GM20000 (cell line): ENCODE data around the gene PDCD1.

Source experiments
- DNase-seq: peaks from one replicate; pipeline ENCODE4 v3.0.0; 2012; ENCODE audit warnings: low spot score
- TF ChIP-seq, protein P1 (sequence below): IDR thresholded peaks from 2 replicates; pipeline ENCODE4 v1.5.1; 2012; ENCODE audit warnings: mild to moderate bottlenecking, control low read depth; ENCODE audit errors: extremely low read depth, missing control alignments

The PDCD1 gene

GRCh38 chr2:241893265-241893664, 34.6 kb upstream of the PDCD1 start:
- no peak for DNase-seq
- TF ChIP-seq, protein P1, sequence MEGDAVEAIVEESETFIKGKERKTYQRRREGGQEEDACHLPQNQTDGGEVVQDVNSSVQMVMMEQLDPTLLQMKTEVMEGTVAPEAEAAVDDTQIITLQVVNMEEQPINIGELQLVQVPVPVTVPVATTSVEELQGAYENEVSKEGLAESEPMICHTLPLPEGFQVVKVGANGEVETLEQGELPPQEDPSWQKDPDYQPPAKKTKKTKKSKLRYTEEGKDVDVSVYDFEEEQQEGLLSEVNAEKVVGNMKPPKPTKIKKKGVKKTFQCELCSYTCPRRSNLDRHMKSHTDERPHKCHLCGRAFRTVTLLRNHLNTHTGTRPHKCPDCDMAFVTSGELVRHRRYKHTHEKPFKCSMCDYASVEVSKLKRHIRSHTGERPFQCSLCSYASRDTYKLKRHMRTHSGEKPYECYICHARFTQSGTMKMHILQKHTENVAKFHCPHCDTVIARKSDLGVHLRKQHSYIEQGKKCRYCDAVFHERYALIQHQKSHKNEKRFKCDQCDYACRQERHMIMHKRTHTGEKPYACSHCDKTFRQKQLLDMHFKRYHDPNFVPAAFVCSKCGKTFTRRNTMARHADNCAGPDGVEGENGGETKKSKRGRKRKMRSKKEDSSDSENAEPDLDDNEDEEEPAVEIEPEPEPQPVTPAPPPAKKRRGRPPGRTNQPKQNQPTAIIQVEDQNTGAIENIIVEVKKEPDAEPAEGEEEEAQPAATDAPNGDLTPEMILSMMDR, result no peak

GRCh38 chr2:241892299-241893137, 33.8 kb upstream of the PDCD1 start:
- no peak for DNase-seq
- TF ChIP-seq, protein P1, result no peak

GRCh38 chr2:241891988-241892298, 33.2 kb upstream of the PDCD1 start:
- TF ChIP-seq, protein P1, result no peak
- no peak for DNase-seq

- no peak for DNase-seq
- TF ChIP-seq, protein P1, result no peak
Observed at GRCh38 chr2:241891315-241891987, 32.8 kb upstream of the PDCD1 start.

- TF ChIP-seq, protein P1, result no peak
- no peak for DNase-seq
Observed at GRCh38 chr2:241890524-241891235, 32.0 kb upstream of the PDCD1 start.

- TF ChIP-seq, protein P1, result no peak
- no peak for DNase-seq
Observed at GRCh38 chr2:241888641-241889040, 29.9 kb upstream of the PDCD1 start.
